Activated CD4-positive, alpha-beta T cell treated with anti-CD3 and anti-CD28 coated beads for 1 hour (primary cell): ENCODE data around the gene FMO1.

Experiments
- DNase-seq: peaks from one replicate; pipeline ENCODE4 v3.0.0-alpha.2; 2020

The FMO1 gene

DNA sequence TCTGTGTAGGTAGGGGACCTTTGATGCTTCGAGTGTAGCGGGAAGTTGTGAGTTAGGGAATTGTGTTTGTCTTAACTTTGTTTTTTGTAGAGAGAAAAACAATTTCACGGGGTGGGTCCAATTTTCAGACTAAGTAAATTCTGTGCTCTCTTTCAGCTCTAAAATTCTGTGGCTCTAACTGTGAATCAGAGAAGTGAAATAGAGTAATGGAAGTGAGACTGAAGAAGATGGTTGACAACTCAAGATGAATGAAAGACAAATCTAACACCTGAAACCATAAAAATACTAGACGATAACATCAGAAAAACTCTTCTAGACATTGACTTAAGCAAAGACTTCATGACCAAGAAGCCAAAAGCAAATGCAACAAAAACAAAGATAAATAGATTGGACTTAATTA lies 4.4 kb upstream of the FMO1 start:
- DNase-seq = no peak

DNA sequence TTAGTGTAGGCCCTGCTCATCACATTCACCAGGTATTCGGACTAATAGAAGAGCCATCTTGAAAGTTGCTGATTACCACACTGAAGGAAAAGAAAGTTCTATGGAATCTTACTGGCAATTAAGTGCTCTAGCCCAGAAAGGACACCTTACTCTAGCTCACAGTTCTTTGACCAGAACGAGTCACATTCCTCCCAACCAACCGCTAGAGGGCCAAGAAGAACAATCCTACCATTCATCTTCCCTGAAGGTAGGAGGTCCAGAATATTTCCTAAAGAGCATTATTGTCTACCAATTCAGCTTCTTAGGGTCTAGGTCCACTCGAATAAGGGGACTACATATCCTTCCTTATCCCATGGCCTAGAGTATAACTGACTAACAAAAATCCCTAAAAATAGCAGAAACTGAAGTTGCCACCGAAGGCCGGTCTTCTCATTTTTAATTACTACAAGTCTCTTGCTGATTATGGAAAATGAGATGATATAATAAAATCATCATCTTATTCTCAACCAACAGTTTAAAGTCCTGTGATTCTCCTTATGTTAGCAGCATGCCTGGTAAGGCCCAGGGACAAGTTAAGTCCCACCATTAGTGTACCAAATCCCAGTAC lies 2.7 kb upstream of the FMO1 start:
- no peak for DNase-seq

- no peak for DNase-seq
Observed at GRCh38 chr1:171247501-171247900, 793 bp upstream of the FMO1 start.

- DNase-seq = no peak
Observed at GRCh38 chr1:171248841-171249240, 547 bp downstream of the FMO1 start.

DNA sequence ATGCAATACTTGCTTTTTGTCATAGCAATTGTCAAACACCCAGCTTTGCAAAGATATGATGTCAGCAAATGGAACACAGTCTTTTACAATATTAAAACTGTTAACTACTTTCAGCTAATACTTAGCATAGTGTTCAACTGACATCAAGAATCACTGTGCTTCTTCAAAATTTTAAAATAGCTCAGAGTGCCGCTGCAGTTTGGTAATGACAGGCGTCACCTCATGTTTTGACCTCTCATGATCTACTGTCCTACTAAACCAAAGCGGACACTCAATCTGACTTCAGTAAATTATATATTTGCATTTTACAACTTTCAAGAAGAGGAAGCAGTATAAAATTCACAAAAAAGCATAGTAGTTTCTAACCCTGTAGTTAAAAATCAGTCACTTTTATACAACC lies 2.0 kb downstream of the FMO1 start:
- DNase-seq = no peak

DNA sequence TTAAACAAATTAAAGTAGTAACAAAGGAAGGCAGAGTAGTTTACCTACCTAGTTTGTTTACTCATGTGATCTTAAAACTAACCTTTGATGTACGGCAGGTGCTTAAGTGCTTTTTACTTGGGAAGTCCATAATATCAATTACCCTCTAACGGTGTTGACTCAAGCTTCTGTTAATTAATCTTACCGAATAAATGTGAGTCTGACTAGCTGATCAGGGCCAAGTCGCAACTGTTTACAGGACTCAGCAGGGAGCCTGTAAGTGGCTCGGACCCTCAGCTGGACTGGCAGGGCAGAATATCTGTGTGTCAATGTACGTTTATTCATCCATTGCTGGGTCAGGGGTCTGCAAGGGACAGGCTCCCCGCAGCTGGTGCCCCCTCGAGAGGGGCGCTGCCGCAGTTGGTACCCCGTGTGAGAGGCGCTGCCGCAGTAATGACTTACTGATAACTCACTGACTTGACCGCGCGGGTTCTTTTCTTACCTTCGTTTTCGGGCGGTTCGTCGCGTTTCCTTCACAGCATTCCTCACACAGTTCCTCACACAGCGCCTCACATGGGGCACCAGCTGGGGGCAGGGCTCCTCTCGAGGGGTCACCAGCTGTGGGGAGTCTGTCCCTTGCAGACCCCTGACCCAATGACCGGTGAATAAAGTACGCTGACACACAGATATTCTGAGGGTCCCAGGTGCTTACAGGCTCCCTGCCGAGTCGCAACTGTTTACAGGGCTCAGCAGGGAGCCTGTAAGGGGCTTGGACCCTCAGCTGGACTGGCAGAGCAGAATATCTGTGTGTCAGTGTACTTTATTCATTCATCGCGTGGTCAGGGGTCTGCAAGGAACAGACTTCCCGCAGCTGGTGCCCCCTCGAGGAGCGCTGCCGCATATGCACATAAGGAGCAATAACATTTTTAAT lies 3.0 kb downstream of the FMO1 start:
- DNase-seq = no peak

DNA sequence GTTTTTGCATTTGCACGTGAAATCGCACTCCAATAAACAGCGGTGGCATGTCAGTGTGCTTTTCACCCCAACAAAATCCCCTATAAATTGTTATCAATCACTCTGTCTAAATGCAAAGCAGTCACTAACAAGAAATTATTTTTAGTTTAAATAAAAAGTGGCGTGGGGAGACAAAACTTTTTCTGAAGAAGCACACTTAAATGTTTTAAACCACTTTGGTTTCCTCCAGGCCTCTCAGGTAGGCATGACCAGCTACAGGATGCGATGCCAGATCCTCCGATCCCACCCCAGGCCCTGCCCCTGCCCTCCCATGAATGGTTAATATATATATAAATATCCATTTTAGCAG lies 3.6 kb downstream of the FMO1 start:
- no peak for DNase-seq

GRCh38 chr1:171252482-171252881 lies 4.2 kb downstream of the FMO1 start:
- no peak for DNase-seq

GRCh38 chr1:171254859-171255258 lies 6.6 kb downstream of the FMO1 start:
- no peak for DNase-seq

GRCh38 chr1:171256940-171257606 lies 8.8 kb downstream of the FMO1 start:
- DNase-seq = no peak

DNA sequence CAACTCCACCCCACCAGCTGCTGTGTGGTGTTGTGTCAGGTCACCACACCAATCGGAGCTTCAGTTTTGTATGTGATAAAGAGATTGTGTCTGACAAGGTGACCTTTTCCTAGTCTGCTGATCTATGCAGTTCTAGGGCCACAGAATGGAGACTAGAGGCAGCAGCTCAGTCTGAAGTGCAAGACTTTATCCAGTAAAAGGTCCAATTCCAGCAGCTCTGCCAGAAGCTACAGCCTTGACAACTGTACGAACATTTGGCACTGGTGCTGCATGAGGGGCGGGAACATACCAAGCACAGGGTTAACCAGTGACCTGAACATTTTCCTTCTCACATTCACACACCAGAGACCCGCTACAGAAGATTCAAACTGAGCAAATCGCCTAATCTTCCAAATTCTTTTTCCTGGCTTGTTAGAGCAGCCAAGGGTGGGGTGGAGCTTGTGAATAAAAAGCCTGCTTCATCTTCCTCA lies 9.3 kb downstream of the FMO1 start:
- DNase-seq = no peak

DNA sequence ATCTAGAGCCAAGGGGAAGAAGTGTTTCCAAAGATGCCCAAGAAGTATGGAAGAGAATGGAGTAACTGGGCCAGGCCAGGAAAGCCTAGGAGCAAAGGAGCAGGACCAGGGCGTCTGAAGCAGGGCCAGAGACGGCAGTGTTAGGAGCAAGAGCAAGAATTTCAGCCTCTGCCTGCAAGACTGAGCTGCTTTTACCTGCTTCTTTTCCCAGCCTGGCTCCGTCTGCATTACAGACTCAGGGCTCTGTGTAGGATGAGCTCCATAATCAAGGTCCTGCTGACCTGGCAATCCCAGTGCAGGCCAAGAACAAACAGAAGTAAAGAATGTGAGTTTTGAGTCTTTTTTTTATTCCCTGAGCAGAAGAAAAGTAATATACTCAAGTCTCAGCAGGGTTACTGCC lies 10.1 kb downstream of the FMO1 start:
- DNase-seq = no peak

GRCh38 chr1:171258943-171259342 lies 10.6 kb downstream of the FMO1 start:
- no peak for DNase-seq

- DNase-seq = no peak
Observed at GRCh38 chr1:171261336-171261735, 13.0 kb downstream of the FMO1 start.

- no peak for DNase-seq
Observed at GRCh38 chr1:171263901-171264300, 15.6 kb downstream of the FMO1 start.

GRCh38 chr1:171265686-171266085 lies 17.4 kb downstream of the FMO1 start:
- DNase-seq = no peak

DNA sequence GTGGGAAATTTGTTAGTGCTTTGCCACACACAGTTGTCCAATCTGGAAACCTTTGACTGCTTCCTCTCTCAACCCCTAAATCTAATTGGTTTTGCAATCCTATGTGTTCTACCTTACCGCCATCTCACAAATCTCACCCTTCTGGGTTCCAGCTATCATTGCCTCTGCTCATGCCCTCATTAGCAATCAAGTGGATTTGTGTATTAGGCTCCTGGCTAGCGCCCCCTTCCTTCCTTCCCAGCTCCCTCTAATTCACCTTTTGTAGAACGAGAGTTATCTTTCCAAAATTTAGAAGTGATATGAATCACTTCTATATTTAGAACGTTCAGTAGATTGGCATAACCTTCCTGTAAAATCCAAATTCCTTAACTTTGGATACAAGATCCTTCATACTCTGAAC lies 18.6 kb downstream of the FMO1 start:
- DNase-seq = no peak

DNA sequence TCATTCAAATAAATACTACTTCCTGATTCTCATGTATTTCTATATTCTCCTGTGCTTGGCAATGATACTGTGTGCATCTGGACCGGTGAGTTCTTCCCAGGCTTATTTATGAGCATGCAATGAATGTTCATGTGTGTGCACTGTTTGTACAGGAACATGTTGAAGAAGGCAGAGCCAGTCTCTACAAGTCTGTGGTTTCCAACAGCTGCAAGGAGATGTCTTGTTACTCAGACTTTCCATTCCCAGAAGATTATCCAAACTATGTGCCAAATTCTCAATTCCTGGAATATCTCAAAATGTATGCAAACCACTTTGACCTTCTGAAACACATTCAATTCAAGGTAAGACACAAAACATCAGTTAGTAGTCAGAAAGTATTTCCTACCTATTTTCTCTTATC lies 19.1 kb downstream of the FMO1 start:
- no peak for DNase-seq

- DNase-seq = no peak
Observed at GRCh38 chr1:171270806-171271205, 22.5 kb downstream of the FMO1 start.

DNA sequence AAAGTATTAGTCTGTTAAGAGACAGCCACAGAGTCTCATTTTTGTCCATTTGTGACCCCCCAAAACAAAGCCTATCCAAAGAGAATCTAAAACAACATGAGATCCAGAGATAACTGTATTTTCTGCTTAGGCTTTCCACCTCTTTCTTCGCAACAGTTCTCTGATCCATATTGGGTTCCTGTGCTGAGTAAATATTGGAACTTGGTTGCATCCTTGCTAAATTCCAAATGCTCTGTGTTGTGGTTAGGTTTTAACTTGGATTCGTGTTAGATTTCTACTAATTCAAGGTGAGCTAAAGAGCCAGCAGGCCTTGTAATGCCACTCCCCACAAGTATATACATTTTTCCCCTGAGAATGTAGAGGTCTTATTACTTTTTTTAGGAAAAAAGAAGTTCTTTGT lies 29.2 kb downstream of the FMO1 start:
- no peak for DNase-seq

DNA sequence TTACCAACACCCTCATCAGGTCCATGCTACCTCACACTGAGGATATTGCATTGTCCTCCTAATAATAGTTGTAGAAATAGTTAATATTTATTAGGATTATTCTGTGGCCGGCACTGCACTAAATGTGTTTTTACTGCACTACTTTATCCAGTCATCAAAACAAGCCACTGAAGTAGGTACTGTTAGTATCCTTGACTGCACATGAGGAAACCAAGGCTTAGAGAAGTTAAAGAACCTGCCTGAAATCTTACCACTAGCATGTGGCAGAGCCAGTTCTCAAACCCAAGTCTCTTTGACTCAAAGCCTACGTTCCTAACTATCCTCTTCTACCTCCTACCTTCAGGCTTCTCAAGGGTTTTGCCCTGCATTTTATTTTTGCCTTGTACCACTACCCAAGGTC lies 30.9 kb downstream of the FMO1 start:
- DNase-seq = no peak

DNA sequence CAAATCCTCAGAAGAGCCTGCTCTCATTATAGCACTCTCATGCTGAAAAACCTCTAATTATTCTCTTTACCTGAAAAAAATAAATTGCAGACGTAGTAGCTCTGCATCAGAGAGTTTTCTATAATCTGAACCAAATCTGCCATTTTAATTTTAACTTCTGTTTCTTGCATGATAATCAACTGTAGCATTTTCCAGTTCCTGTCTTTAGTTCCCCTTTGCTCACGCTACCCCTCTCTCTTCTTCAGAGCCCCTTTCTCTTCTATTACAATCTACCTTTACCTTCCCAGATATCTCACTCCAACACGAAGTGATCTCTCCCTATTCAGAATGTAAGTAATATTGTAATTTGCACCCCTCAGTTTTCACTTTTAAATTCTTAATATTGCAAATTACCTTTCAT lies 31.4 kb downstream of the FMO1 start:
- no peak for DNase-seq

GRCh38 chr1:171280599-171280998 lies 32.3 kb downstream of the FMO1 start:
- no peak for DNase-seq
